ENCODE data around the gene KIFC3.
"Not testable (repeated sequence)": the region's sequence is repeated elsewhere in the genome, so short reads cannot be mapped to it uniquely, and the experiment has no call there.

KIFC3 gene

GRCh38 chr16:57813466-57813865, 11.2 kb upstream of the KIFC3 start:
- ATAC-seq (no peak), DNase-seq (ENCODE audit: low spot score in 2 of 2) (no peak)
- Mint-ChIP-seq H3K27ac (no peak overlapping the region), H3K4me1 (peaks cover 64% of the 10 kb centered on the region), H3K9me3 (no peaks in the 10 kb centered on the region), H3K36me3 (peaks cover 5% of the 10 kb centered on the region), H3K4me3 (no peak overlapping the region)

GRCh38 chr16:57811340-57811739, 9.0 kb upstream of the KIFC3 start:
- H3K4me1 Mint-ChIP-seq = peaks cover 68% of the 10 kb centered on the region
- not testable (repeated sequence) for H3K4me3 Mint-ChIP-seq, ATAC-seq

GRCh38 chr16:57810197-57811031, 8.1 kb upstream of the KIFC3 start:
- DNase-seq (ENCODE audit: low spot score in 2 of 2) = peak; percentile 58 to 86
- Mint-ChIP-seq H3K9me3 (no peaks in the 10 kb centered on the region), H3K4me1 (peaks cover 59% of the 10 kb centered on the region), H3K36me3 (peaks cover 5% of the 10 kb centered on the region), H3K27ac (peak overlapping the region; percentile 73), H3K4me3 (peak overlapping the region; percentile 61)
- peak; percentile 99 for ATAC-seq

More at GRCh38 chr16:57811340-57811739, 9.0 kb upstream of the KIFC3 start:
- peak overlapping the region; percentile 73 for H3K27ac Mint-ChIP-seq
- DNase-seq (ENCODE audit: low spot score in 2 of 2); H3K36me3 Mint-ChIP-seq; H3K9me3 Mint-ChIP-seq: not testable (repeated sequence)

- Mint-ChIP-seq H3K36me3 (peaks cover 5% of the 10 kb centered on the region), H3K9me3 (no peaks in the 10 kb centered on the region), H3K4me1 (peaks cover 51% of the 10 kb centered on the region), H3K27ac (peak overlapping the region; percentile 73), H3K4me3 (peak overlapping the region; percentile 61)
- ATAC-seq (peak; percentile 26), DNase-seq (ENCODE audit: low spot score in 2 of 2) (no peak)
Measured at GRCh38 chr16:57809276-57810196, 7.2 kb upstream of the KIFC3 start.

- Mint-ChIP-seq H3K4me3 (peak overlapping the region; percentile 55), H3K4me1 (peaks cover 43% of the 10 kb centered on the region), H3K27ac (no peak overlapping the region), H3K9me3 (no peaks in the 10 kb centered on the region), H3K36me3 (peaks cover 5% of the 10 kb centered on the region)
- ATAC-seq (no peak), DNase-seq (ENCODE audit: low spot score in 2 of 2) (no peak)
Measured at GRCh38 chr16:57808589-57809228, 6.4 kb upstream of the KIFC3 start.

- Mint-ChIP-seq H3K36me3 (peaks cover 6% of the 10 kb centered on the region), H3K4me3 (peak overlapping the region; percentile 55)
Measured at GRCh38 chr16:57807968-57808528, 5.8 kb upstream of the KIFC3 start.

GRCh38 chr16:57807252-57807967, 5.1 kb upstream of the KIFC3 start:
- no peaks in the 10 kb centered on the region for H3K9me3 Mint-ChIP-seq
- H3K4me3 Mint-ChIP-seq = peak overlapping the region; percentile 55
- ATAC-seq (no peak), DNase-seq (ENCODE audit: low spot score in 2 of 2) (no peak)
- H3K4me1 Mint-ChIP-seq = peaks cover 47% of the 10 kb centered on the region
- no peak overlapping the region for H3K27ac Mint-ChIP-seq
- H3K36me3 Mint-ChIP-seq = peaks cover 12% of the 10 kb centered on the region

More at GRCh38 chr16:57807968-57808528, 5.8 kb upstream of the KIFC3 start:
- Mint-ChIP-seq H3K27ac (no peak overlapping the region), H3K4me1 (peaks cover 41% of the 10 kb centered on the region), H3K9me3 (no peaks in the 10 kb centered on the region)
- ATAC-seq (peak; percentile 50), DNase-seq (ENCODE audit: low spot score in 2 of 2) (no peak)

GRCh38 chr16:57805176-57805575, 2.9 kb upstream of the KIFC3 start:
- DNase-seq (ENCODE audit: low spot score in 2 of 2) = no peak
- Mint-ChIP-seq H3K36me3 (peaks cover 14% of the 10 kb centered on the region), H3K4me3 (no peak overlapping the region), H3K4me1 (peaks cover 42% of the 10 kb centered on the region), H3K9me3 (no peaks in the 10 kb centered on the region), H3K27ac (no peak overlapping the region)
- ATAC-seq = no peak

- DNase-seq (ENCODE audit: low spot score in 2 of 2) = no peak
- H3K36me3 Mint-ChIP-seq = peaks cover 14% of the 10 kb centered on the region
- no peaks in the 10 kb centered on the region for H3K9me3 Mint-ChIP-seq
- ATAC-seq = no peak
- no peak overlapping the region for H3K27ac Mint-ChIP-seq
- peaks cover 42% of the 10 kb centered on the region for H3K4me1 Mint-ChIP-seq
- H3K4me3 Mint-ChIP-seq = no peak overlapping the region
Measured at GRCh38 chr16:57804111-57804837, 2.0 kb upstream of the KIFC3 start.

- Mint-ChIP-seq H3K9me3 (no peaks in the 10 kb centered on the region), H3K27ac (peak overlapping the region; percentile 93), H3K4me1 (peaks cover 43% of the 10 kb centered on the region), H3K4me3 (peak overlapping the region; percentile 83), H3K36me3 (peaks cover 14% of the 10 kb centered on the region)
- ATAC-seq (no peak), DNase-seq (ENCODE audit: low spot score in 2 of 2) (no peak)
Measured at GRCh38 chr16:57803134-57803990, 1.1 kb upstream of the KIFC3 start.

- H3K27ac Mint-ChIP-seq = no peak overlapping the region
- H3K9me3 Mint-ChIP-seq = no peaks in the 10 kb centered on the region
- H3K4me1 Mint-ChIP-seq = peaks cover 33% of the 10 kb centered on the region
- ATAC-seq = peak; percentile 35
- peak overlapping the region; percentile 37 for H3K4me3 Mint-ChIP-seq
- H3K36me3 Mint-ChIP-seq = peaks cover 20% of the 10 kb centered on the region
- DNase-seq (ENCODE audit: low spot score in 2 of 2) = no peak
Measured at GRCh38 chr16:57801809-57802340, 416 bp downstream of the KIFC3 start.

- Mint-ChIP-seq H3K36me3 (peaks cover 20% of the 10 kb centered on the region), H3K4me1 (peaks cover 33% of the 10 kb centered on the region), H3K4me3 (peak overlapping the region; percentile 37), H3K27ac (no peak overlapping the region), H3K9me3 (no peaks in the 10 kb centered on the region)
- no peak for DNase-seq (ENCODE audit: low spot score in 2 of 2)
- ATAC-seq = no peak
Measured at GRCh38 chr16:57801098-57801808, 1.0 kb downstream of the KIFC3 start.

Data from stimulated activated effector memory CD8-positive, alpha-beta T cell treated with anti-CD3 and anti-CD28 coated beads, Interleukin-12 subunit alpha, Interleukin-12 subunit beta, amount 100 ng/mL, for 72 hours (primary cell).